HepG2 (cell line): ENCODE data around the gene PRSS16. TPM values are rescaled to one million over a fixed set of nuclear protein-coding genes. Genes with fewer than 3 reads are reported as not detected.

ENCODE experiments used
- ATAC-seq: fragments of 200-7000 bp; cut with Tn5 transposase; 3 replicates; pipeline ENCODE4 v1.9.1; 2020; ENCODE audit warnings: mild to moderate bottlenecking, moderate library complexity
- BruUV-seq: library from RNA; stranded (reverse); fragments of 400-500 nt; replicated peaks from 2 replicates; lab custom pipeline; 2021; lab: Mats Ljungman, UMichigan
- CTCF ChIA-PET: fragments of 300-600 bp; formaldehyde crosslinking; extraction: SDS; loops from one replicate; lab custom pipeline; 2021; ENCODE audit warnings: low total read pairs, inconsistent platforms, low intra/inter-chr PET ratio; lab: Yijun Ruan, JAX
- POLR2A ChIA-PET: fragments of 350-600 bp; sonication (Branson Sonifier 250); formaldehyde crosslinking; loops from one replicate; lab custom pipeline; 2020; ENCODE audit warnings: antibody characterized with exemption, inconsistent platforms; lab: Yijun Ruan, JAX
- DNase-seq: peaks from one replicate; pipeline ENCODE4 v3.0.0-alpha.2; 2015; ENCODE audit warnings: low spot score
- FAIRE-seq: peaks from 3 replicates; lab custom pipeline; 2011; peaks lifted over from hg19 to GRCh38; lab: Jason Lieb, UNC
- H2AFZ ChIP-seq: one replicate; pipeline ENCODE4 v1.6.1; 2011; ENCODE audit warnings: low read length, inconsistent platforms
- H3K27ac ChIP-seq: fragments of 300-600 bp; 3 replicates; pipeline ENCODE4 v1.8.0; 2011; ENCODE audit warnings: mixed run types, mild to moderate bottlenecking, mixed read lengths, low read length, inconsistent platforms; ENCODE audit not compliant: insufficient read depth; ENCODE audit errors: extremely low read length
- H3K27me3 ChIP-seq, 2 experiments: fragments of 200-600 bp in 1 of 2; 2 replicates in 1 of 2; 3 replicates in 1 of 2; pipeline versions ENCODE4 v1.6.0 to v1.8.0; 2011; ENCODE audit warnings: low read length in 2 of 2, mild to moderate bottlenecking in 2 of 2, moderate library complexity in 2 of 2, inconsistent platforms in 1 of 2; ENCODE audit not compliant: insufficient read depth in 2 of 2, control insufficient read depth in 1 of 2
- H3K36me3 ChIP-seq, 2 experiments: fragments of 200-600 bp in 1 of 2; replicated peaks in 1 of 2; 2 replicates in 1 of 2; 3 replicates in 1 of 2; pipeline versions ENCODE4 v1.5.1 to v1.8.0; 2011; ENCODE audit warnings: low read length in 2 of 2, inconsistent platforms in 1 of 2; ENCODE audit not compliant: insufficient read depth in 2 of 2, control insufficient read depth in 1 of 2
- H3K4me1 ChIP-seq: 2 replicates; pipeline ENCODE4 v1.5.1; 2012; ENCODE audit warnings: low read length, inconsistent platforms; ENCODE audit not compliant: insufficient read depth
- H3K4me2 ChIP-seq: 2 replicates; pipeline ENCODE4 v1.6.0; 2011; ENCODE audit warnings: low read depth, low read length, inconsistent platforms
- H3K4me3 ChIP-seq, 3 experiments: fragments of 200-600 bp in 1 of 3; sonication (generic), shearing (Covaris generic) in 1 of 3; replicated peaks in 1 of 3; 2 replicates each; pipeline ENCODE4 v1.5.1; 2011 to 2016; ENCODE audit warnings: low read length in 3 of 3, inconsistent platforms in 2 of 3, low read depth in 2 of 3, mild to moderate bottlenecking in 2 of 3, control low read depth in 1 of 3, mixed read lengths in 1 of 3; ENCODE audit not compliant: insufficient read depth in 1 of 3
- H3K79me2 ChIP-seq: one replicate; pipeline ENCODE4 v1.6.1; 2011; ENCODE audit warnings: low read length, inconsistent platforms; ENCODE audit not compliant: insufficient read depth
- H3K9ac ChIP-seq: 2 replicates; pipeline ENCODE4 v1.6.0; 2011; ENCODE audit warnings: mild to moderate bottlenecking, low read depth, low read length, inconsistent platforms; ENCODE audit not compliant: insufficient read depth
- H3K9me3 ChIP-seq: 2 replicates; pipeline ENCODE4 v1.5.1; 2012; ENCODE audit warnings: mild to moderate bottlenecking, low read length
- H4K20me1 ChIP-seq: 2 replicates; pipeline ENCODE4 v1.6.0; 2011; ENCODE audit warnings: inconsistent platforms, mild to moderate bottlenecking, low read length, moderate library complexity; ENCODE audit not compliant: insufficient read depth
- CREBL2 ChIP-seq: sonication (generic); formaldehyde crosslinking; IDR thresholded peaks from 2 replicates; pipeline ENCODE4 v1.8.1; 2023; ENCODE audit warnings: missing genetic modification reagents, mild to moderate bottlenecking, borderline replicate concordance
- CSRNP2 ChIP-seq: sonication (generic); formaldehyde crosslinking; conservative IDR thresholded peaks from 2 replicates; pipeline ENCODE4 v1.8.0; 2022; ENCODE audit warnings: low read depth, missing genetic modification reagents
- MXI1 ChIP-seq: IDR thresholded peaks from 3 replicates; pipeline ENCODE4 v1.6.1; 2012; ENCODE audit warnings: low read depth, low read length, inconsistent platforms, borderline replicate concordance
- NR2F6 ChIP-seq, 2 experiments: IDR thresholded peaks; 2 replicates each; pipeline ENCODE4 v1.6.1; 2016; ENCODE audit warnings: antibody characterized with exemption in 1 of 2, mild to moderate bottlenecking in 1 of 2
- RELA ChIP-seq: sonication (generic); formaldehyde crosslinking; IDR thresholded peaks from 2 replicates; pipeline ENCODE4 v1.4.0; 2020; ENCODE audit warnings: missing genetic modification reagents
- SNAI1 ChIP-seq: sonication (generic); formaldehyde crosslinking; IDR thresholded peaks from 2 replicates; pipeline ENCODE4 v1.5.0; 2020; ENCODE audit warnings: mild to moderate bottlenecking, missing genetic modification reagents, borderline replicate concordance
- ZBTB40 ChIP-seq, 2 experiments: fragments of 450-650 bp in 1 of 2; sonication (generic) in 1 of 2; formaldehyde crosslinking in 1 of 2; IDR thresholded peaks; 2 replicates each; pipeline versions ENCODE4 v1.6.1 to v1.8.0; 2016 to 2022; ENCODE audit warnings: antibody characterized with exemption in 1 of 2, mild to moderate bottlenecking in 1 of 2, missing genetic modification reagents in 1 of 2
- ZNF138 ChIP-seq: sonication (generic); formaldehyde crosslinking; IDR thresholded peaks from 2 replicates; pipeline ENCODE4 v1.5.0; 2020; ENCODE audit warnings: mild to moderate bottlenecking, low read depth, missing genetic modification reagents
- ZNF234 ChIP-seq: sonication (generic); formaldehyde crosslinking; conservative IDR thresholded peaks from 2 replicates; pipeline ENCODE4 v1.5.1; 2020; ENCODE audit warnings: mild to moderate bottlenecking, missing genetic modification reagents
- ZNF501 ChIP-seq: sonication (generic); formaldehyde crosslinking; IDR thresholded peaks from 2 replicates; pipeline ENCODE4 v1.5.1; 2020; ENCODE audit warnings: mild to moderate bottlenecking, moderate library complexity, missing genetic modification reagents
- WGBS: methylation state at CpG from one replicate; pipeline ENCODE4 v1.1.6; 2017; ENCODE audit warnings: low lambda C conversion rate; 5-methylcytosine and 5-hydroxymethylcytosine counted together
- in situ Hi-C: cut with HindIII; loops from 2 replicates; pipeline ENCODE4 v1.10.0; 2017; ENCODE audit warnings: low pct_unique_long_range_greater_than_20kb; ENCODE audit not compliant: extremely low pct_ligation_motif_present
- intact Hi-C: fragments of 100-400 bp; cut with micrococcal nuclease; formaldehyde crosslinking; loops from one replicate; pipeline ENCODE4 v1.10.0; 2022; ENCODE audit not compliant: unreplicated experiment
- polyA plus RNA-seq, 8 experiments: library from polyadenylated mRNA; depleted of rRNA in 3 of 8; stranded (reverse) in 7 of 8; unstranded in 1 of 8; fragments of >200 nt; fragmentation: Illumina TruSeq in 4 of 8; extraction: Trizol in 4 of 8; gene quantifications; 2 replicates each; pipeline versions ENCODE4 v1.2.1 to v1.2.3, GENCODE V29; 2011 to 2016; ENCODE audit warnings: low read depth in 4 of 8, missing spikeins in 1 of 8, mixed read lengths in 1 of 8; ENCODE audit not compliant: insufficient read depth in 1 of 8
- total RNA-seq, 5 experiments: library from RNA; depleted of rRNA; stranded (reverse); fragments of >200 nt; fragmentation: Illumina TruSeq; extraction: Trizol; gene quantifications; 2 replicates each; pipeline ENCODE4 v1.2.3, GENCODE V29; 2016; ENCODE audit warnings: low read depth in 1 of 5

The PRSS16 gene
- total and polyA plus RNA-seq, 2 of the 13 experiments (the other 11 are each of a cell fraction or from before 2014, with no cell fraction given): not detected

- ChIA-PET POLR2A (no interaction called here), CTCF (no interaction called here)
- Histone ChIP-seq H3K9ac (no peak overlapping the region), H3K4me3 (no peak overlapping the region), H2AFZ (no peak overlapping the region), H3K27me3 (peaks cover 0 to 11% of the 10 kb centered on the region in 2 experiments; a peak in 2 of 5 replicates), H3K79me2 (no peaks in the 10 kb centered on the region), H3K4me2 (no peak overlapping the region), H3K36me3 (no peaks in the 10 kb centered on the region), H3K27ac (no peak overlapping the region), H3K4me1 (no peaks in the 10 kb centered on the region), H4K20me1 (no peaks in the 10 kb centered on the region), H3K9me3 (no peaks in the 10 kb centered on the region)
- FAIRE-seq: no peak
- in situ Hi-C loops (no loop called here), intact Hi-C loops (no loop called here)
- TF ChIP-seq ZNF138 (CRISPR knock-in tag) (no peak), CREBL2 (CRISPR knock-in tag) (no peak), CSRNP2 (CRISPR knock-in tag) (no peak), ZNF501 (CRISPR knock-in tag) (no peak), ZNF234 (CRISPR knock-in tag) (no peak), RELA (no peak), NR2F6 (IDR thresholded peaks at IDR 0.05) (no peak), NR2F6 (CRISPR knock-in tag; IDR thresholded peaks at IDR 0.05) (no peak), ZBTB40 (IDR thresholded peaks at IDR 0.05) (no peak), ZBTB40 (CRISPR knock-in tag; IDR thresholded peaks at IDR 0.05) (no peak), MXI1 (no peak), SNAI1 (CRISPR knock-in tag) (no peak)
- DNase-seq: no peak
- BruUV-seq: no TSS peak
- 34% methylated on average over 1 of the region's 1 CpG for WGBS
- ATAC-seq: no peak
Measured at GRCh38 chr6:27255866-27256265, 8.4 kb downstream of the PRSS16 start.
